Measurements from ENCODE around the gene SCG5. TPM values are rescaled to one million over a fixed set of nuclear protein-coding genes. Genes with fewer than 3 reads are reported as not detected.

SCG5 gene
- total and polyA plus RNA-seq, 2 donors from 2014 or later, result 1.3 to 1.6 TPM

DNA sequence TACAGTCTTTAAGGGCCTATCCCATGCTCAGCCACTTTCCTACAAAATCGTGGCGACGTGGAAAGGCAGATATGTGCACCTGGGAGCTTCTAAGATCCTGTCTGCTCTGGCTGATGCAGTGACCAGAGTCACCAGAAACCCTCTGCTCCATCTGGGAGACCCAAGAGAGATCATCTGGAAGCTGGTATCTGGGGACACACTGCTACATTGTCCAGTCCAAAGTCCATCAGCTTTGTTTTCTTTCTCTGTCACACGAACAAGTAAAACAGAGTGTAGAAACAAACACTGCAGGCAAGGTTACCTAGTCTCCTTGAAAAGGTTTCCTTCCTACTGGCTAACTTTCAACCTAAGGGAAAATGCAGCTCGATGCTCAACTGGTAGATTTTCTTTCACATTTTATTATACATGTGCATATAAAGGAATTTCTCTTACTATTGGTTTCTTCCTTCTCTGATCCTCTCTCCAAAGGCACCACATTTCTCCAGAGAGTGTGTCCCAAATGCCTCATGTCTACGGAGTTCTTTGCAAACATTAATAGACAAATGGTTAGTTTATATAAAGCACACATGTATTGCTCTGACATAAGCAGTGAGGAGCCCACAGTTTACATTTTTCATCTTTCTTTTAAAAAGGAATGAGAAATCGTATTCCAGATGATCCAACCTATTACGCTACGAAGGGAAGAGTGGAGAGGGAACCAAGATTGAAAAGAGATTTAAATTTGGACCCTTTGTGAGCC, 68.0 kb downstream of the SCG5 start:
- intact Hi-C loops (cut with DNase I), result no loop called here
- no peaks in the 10 kb centered on the region for H3K9me3 ChIP-seq (ENCODE audit: control insufficient read depth in 2 of 3, insufficient read depth in 1 of 3, low read length in 3 of 3)
- TF ChIP-seq, protein P1, sequence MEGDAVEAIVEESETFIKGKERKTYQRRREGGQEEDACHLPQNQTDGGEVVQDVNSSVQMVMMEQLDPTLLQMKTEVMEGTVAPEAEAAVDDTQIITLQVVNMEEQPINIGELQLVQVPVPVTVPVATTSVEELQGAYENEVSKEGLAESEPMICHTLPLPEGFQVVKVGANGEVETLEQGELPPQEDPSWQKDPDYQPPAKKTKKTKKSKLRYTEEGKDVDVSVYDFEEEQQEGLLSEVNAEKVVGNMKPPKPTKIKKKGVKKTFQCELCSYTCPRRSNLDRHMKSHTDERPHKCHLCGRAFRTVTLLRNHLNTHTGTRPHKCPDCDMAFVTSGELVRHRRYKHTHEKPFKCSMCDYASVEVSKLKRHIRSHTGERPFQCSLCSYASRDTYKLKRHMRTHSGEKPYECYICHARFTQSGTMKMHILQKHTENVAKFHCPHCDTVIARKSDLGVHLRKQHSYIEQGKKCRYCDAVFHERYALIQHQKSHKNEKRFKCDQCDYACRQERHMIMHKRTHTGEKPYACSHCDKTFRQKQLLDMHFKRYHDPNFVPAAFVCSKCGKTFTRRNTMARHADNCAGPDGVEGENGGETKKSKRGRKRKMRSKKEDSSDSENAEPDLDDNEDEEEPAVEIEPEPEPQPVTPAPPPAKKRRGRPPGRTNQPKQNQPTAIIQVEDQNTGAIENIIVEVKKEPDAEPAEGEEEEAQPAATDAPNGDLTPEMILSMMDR (IDR thresholded peaks at IDR 0.05; ENCODE audit: borderline replicate concordance, extremely low read depth, insufficient read depth), result no peak

DNA sequence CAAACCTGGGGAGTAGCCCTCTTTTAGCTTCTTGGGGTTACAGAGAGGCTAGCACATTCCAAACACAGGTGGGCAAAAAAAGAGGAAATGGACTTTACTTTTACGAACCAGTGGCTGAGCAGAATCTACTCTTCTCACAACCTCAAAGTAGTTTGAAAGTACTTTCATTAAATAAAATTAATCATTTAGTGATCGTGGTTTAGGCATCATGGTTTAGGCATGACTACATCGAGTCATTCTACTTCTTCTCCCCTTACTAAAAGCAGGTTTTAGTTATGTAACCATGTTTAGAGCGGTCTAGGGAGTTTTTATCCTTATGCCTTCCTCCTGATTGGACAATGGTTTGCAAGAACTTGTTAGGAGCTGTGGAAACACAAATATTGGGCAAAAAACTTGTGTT, 73.8 kb downstream of the SCG5 start:
- intact Hi-C loops (cut with DNase I), result no loop called here
- no peaks in the 10 kb centered on the region for H3K9me3 ChIP-seq (ENCODE audit: control insufficient read depth in 2 of 3, insufficient read depth in 1 of 3, low read length in 3 of 3)
- TF ChIP-seq, protein P1 (IDR thresholded peaks at IDR 0.05; ENCODE audit: borderline replicate concordance, extremely low read depth, insufficient read depth), result no peak

More for the DNA sequence above, 68.0 kb downstream of the SCG5 start:
- FAIRE-seq, result no peak
- H3K4me3 ChIP-seq (ENCODE audit: low read length in 3 of 3), result no peak overlapping the region
- peaks cover 6% of the 10 kb centered on the region for H3K27me3 ChIP-seq (ENCODE audit: control insufficient read depth, insufficient read depth, low read length)
- DNase-seq, result no peak
- no peak overlapping the region for H3K27ac ChIP-seq (ENCODE audit: low read depth in 2 of 2, low read length in 2 of 2)
- no peaks in the 10 kb centered on the region for H3K4me1 ChIP-seq (ENCODE audit: control insufficient read depth in 2 of 3, insufficient read depth in 2 of 3, low read depth in 1 of 3, low read length in 3 of 3)
- H3K36me3 ChIP-seq (ENCODE audit: control insufficient read depth in 2 of 3, insufficient read depth in 3 of 3, low read length in 3 of 3), result no peaks in the 10 kb centered on the region
- no peak overlapping the region for H3K9ac ChIP-seq (ENCODE audit: low read length in 3 of 3)

DNA sequence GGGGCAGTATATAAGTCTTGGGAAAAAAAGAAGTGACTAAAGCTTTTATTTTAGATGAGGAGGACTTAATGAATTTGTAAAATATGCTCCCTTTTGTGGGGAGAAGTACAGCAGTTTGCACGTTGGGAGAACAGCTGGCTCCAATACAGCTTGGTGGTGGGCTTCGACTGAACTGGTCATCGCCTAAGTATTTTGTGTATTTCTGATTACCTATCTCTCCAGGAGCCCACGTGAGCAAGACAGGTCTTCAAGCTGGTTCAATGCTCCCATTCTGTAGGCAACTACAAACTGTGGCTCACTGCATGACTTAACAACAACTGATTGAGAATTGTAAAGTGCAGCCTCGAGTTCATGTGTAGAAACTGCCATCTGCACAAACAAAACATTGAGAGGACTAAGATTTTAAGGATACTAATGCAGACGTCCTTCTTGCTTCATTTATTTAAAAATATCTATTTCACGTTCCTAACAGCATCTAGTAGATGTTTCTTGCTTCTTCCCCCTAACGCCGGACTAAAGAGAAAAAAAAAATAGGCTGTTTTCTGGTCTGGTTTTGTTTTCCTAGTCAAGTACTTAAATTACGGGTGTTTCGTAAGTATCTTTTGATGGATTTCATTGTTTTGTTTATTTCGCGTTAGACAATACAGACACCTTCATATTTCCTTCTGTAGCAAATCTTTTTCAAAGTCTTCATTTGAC, 74.9 kb downstream of the SCG5 start:
- peaks cover 53% of the 10 kb centered on the region for H3K27me3 ChIP-seq (ENCODE audit: control insufficient read depth, insufficient read depth, low read length)
- no peaks in the 10 kb centered on the region for H3K9me3 ChIP-seq (ENCODE audit: control insufficient read depth in 2 of 3, insufficient read depth in 1 of 3, low read length in 3 of 3)
- H3K4me1 ChIP-seq (ENCODE audit: control insufficient read depth in 2 of 3, insufficient read depth in 2 of 3, low read depth in 1 of 3, low read length in 3 of 3), result peaks cover 0 to 6% (median 0%) of the 10 kb centered on the region in 3 donors
- FAIRE-seq (no peak), DNase-seq (peak in 1 of 5 donors; percentile 41)
- no peak overlapping the region for H3K9ac ChIP-seq (ENCODE audit: low read length in 3 of 3)
- no peak overlapping the region for H3K27ac ChIP-seq (ENCODE audit: low read depth in 2 of 2, low read length in 2 of 2)
- TF ChIP-seq, protein P1 (IDR thresholded peaks at IDR 0.05; ENCODE audit: borderline replicate concordance, extremely low read depth, insufficient read depth), result no peak
- intact Hi-C loops (cut with DNase I), result no loop called here
- no peaks in the 10 kb centered on the region for H3K36me3 ChIP-seq (ENCODE audit: control insufficient read depth in 2 of 3, insufficient read depth in 3 of 3, low read length in 3 of 3)
- H3K4me3 ChIP-seq (ENCODE audit: low read length in 3 of 3), result no peak overlapping the region

More for the DNA sequence above, 73.8 kb downstream of the SCG5 start:
- DNase-seq (no peak), FAIRE-seq (no peak)
- H3K36me3 ChIP-seq (ENCODE audit: control insufficient read depth in 2 of 3, insufficient read depth in 3 of 3, low read length in 3 of 3), result no peaks in the 10 kb centered on the region
- H3K4me3 ChIP-seq (ENCODE audit: low read length in 3 of 3), result no peak overlapping the region
- H3K4me1 ChIP-seq (ENCODE audit: control insufficient read depth in 2 of 3, insufficient read depth in 2 of 3, low read depth in 1 of 3, low read length in 3 of 3), result peaks cover 0 to 6% (median 0%) of the 10 kb centered on the region in 3 donors
- no peak overlapping the region for H3K27ac ChIP-seq (ENCODE audit: low read depth in 2 of 2, low read length in 2 of 2)
- H3K27me3 ChIP-seq (ENCODE audit: control insufficient read depth, insufficient read depth, low read length), result peaks cover 47% of the 10 kb centered on the region
- no peak overlapping the region for H3K9ac ChIP-seq (ENCODE audit: low read length in 3 of 3)
